OCI-LY1 (cell line): Measurements from ENCODE around the gene FIGLA.

Experiments used
- H2AFZ ChIP-seq: fragments of 200-600 bp; sonication (generic), shearing (Covaris generic); 2 replicates; pipeline ENCODE4 v1.6.0; 2014; ENCODE audit warnings: antibody characterized with exemption, mild to moderate bottlenecking, low read length
- H3F3A ChIP-seq: fragments of 200-600 bp; sonication (generic), shearing (Covaris generic); 2 replicates; pipeline ENCODE4 v1.6.0; 2014; ENCODE audit warnings: mild to moderate bottlenecking, antibody characterized with exemption, low read length, moderate library complexity; ENCODE audit not compliant: insufficient read depth
- H3K27ac ChIP-seq: fragments of 200-600 bp; sonication (generic); 2 replicates; pipeline ENCODE4 v1.5.1; 2014; ENCODE audit warnings: low read length, mixed run types, mild to moderate bottlenecking, low read depth; ENCODE audit not compliant: poor library complexity, severe bottlenecking
- H3K27me3 ChIP-seq: fragments of 200-600 bp; sonication (generic); 2 replicates; pipeline ENCODE4 v1.6.0; 2014; ENCODE audit warnings: antibody characterized with exemption, mild to moderate bottlenecking, low read length, moderate library complexity; ENCODE audit not compliant: insufficient read depth
- H3K36me3 ChIP-seq: fragments of 200-600 bp; sonication (generic); 2 replicates; pipeline ENCODE4 v1.6.1; 2014; ENCODE audit warnings: mild to moderate bottlenecking, antibody characterized with exemption, low read length, moderate library complexity, mixed read lengths; ENCODE audit not compliant: insufficient read depth
- H3K4me1 ChIP-seq: fragments of 200-600 bp; sonication (generic); 2 replicates; pipeline ENCODE4 v1.5.1; 2014; ENCODE audit warnings: mild to moderate bottlenecking, low read length, moderate library complexity; ENCODE audit not compliant: insufficient read depth, severe bottlenecking
- H3K4me2 ChIP-seq: fragments of 200-600 bp; sonication (generic), shearing (Covaris generic); 2 replicates; pipeline ENCODE4 v1.6.1; 2014; ENCODE audit warnings: low read length
- H3K4me3 ChIP-seq: fragments of 200-600 bp; sonication (generic); 2 replicates; pipeline ENCODE4 v1.5.1; 2014; ENCODE audit warnings: low read length, low read depth, mild to moderate bottlenecking, mixed read lengths; ENCODE audit not compliant: poor library complexity, severe bottlenecking
- H3K79me2 ChIP-seq: fragments of 200-600 bp; shearing (Covaris generic); 2 replicates; pipeline ENCODE4 v1.6.1; 2016; ENCODE audit warnings: mixed run types, low read length, mixed read lengths; ENCODE audit not compliant: insufficient read depth
- H3K9ac ChIP-seq: fragments of 200-600 bp; sonication (generic), shearing (Covaris generic); 2 replicates; pipeline ENCODE4 v1.6.1; 2014; ENCODE audit warnings: mild to moderate bottlenecking, low read length, mixed read lengths
- H3K9me2 ChIP-seq: fragments of 200-600 bp; sonication (generic), shearing (Covaris generic); 2 replicates; pipeline ENCODE4 v1.6.1; 2014; ENCODE audit warnings: low read depth, mild to moderate bottlenecking, low read length, mixed read lengths
- H3K9me3 ChIP-seq: fragments of 200-600 bp; shearing (Covaris generic); 2 replicates; pipeline ENCODE4 v1.6.1; 2014; ENCODE audit warnings: low read length, mixed read lengths
- H4K20me1 ChIP-seq: fragments of 200-600 bp; sonication (generic), shearing (Covaris generic); 2 replicates; pipeline ENCODE4 v1.6.0; 2016; ENCODE audit warnings: mild to moderate bottlenecking, low read length; ENCODE audit not compliant: insufficient read depth
- CTCF ChIP-seq: fragments of 200-600 bp; sonication (generic), shearing (Covaris generic); IDR thresholded peaks from 2 replicates; pipeline ENCODE4 v1.5.1; 2017; ENCODE audit warnings: mild to moderate bottlenecking, antibody characterized with exemption, low read length, moderate library complexity, mixed read lengths
- EZH2 ChIP-seq: fragments of 200-600 bp; sonication (generic), shearing (Covaris generic); IDR thresholded peaks from 2 replicates; pipeline ENCODE4 v1.8.0; 2017; ENCODE audit warnings: borderline replicate concordance, mixed run types, mild to moderate bottlenecking, antibody characterized with exemption, low read length, moderate library complexity, mixed read lengths

FIGLA gene

GRCh38 chr2:70796262-70796661 is 5.8 kb upstream of the FIGLA start:
- Histone ChIP-seq H3K4me3 (no peak overlapping the region), H3K9ac (no peak overlapping the region), H3K27me3 (no peaks in the 10 kb centered on the region; the same call in 1 of the 2 replicates)

DNA sequence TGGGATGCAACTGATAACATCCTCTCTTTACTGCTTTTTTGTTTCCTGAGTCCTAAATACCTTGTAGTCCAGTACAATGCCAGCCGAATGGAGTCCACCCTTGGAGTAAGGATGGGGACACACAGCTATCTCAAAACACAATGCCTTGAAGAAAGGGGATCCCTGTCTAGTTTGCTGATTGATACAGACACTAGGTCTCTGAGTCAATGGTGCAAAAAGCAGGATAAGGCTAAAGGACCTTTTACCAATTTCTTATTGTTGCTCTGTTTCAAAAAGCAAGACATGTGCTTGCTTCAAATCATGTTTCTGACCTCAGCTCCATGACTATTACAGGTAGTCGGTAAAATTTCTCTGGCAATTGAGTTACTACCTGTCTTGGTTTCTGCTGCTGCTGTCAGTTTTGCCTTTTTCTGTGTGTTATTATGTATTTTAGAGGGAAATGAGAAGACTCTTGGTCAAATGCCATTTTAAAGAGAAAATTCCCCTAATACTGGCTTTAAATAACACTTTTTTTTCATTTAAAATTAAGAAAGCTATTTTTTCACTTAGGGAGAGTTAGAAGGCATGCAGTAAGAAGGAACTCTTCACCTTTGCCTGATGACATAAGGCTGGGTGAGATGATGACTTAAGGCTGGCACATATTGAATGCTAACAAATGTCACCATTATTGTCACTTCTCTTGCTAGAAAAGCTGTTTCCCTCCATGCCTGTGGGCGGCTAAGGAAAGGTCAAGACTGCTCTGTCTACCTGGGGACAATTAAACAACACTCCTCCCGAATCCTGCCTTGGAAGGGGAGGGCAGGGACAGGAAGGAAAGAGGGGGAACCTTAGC is 4.9 kb upstream of the FIGLA start:
- H4K20me1 ChIP-seq, result no peaks in the 10 kb centered on the region
- H3F3A ChIP-seq, result no peaks in the 10 kb centered on the region
- H3K36me3 ChIP-seq, result no peaks in the 10 kb centered on the region
- H3K27ac ChIP-seq, result no peak overlapping the region
- no peaks in the 10 kb centered on the region for H3K4me1 ChIP-seq
- no peak overlapping the region for H3K4me2 ChIP-seq
- H3K9me3 ChIP-seq, result no peaks in the 10 kb centered on the region
- TF ChIP-seq EZH2 (no peak), CTCF (no peak)
- no peak overlapping the region for H3K4me3 ChIP-seq
- no peak overlapping the region for H3K9ac ChIP-seq
- no peaks in the 10 kb centered on the region; the same call in 1 of the 2 replicates for H3K27me3 ChIP-seq
- no peak overlapping the region for H2AFZ ChIP-seq
- H3K79me2 ChIP-seq, result no peaks in the 10 kb centered on the region
- H3K9me2 ChIP-seq, result no peaks in the 10 kb centered on the region

More at GRCh38 chr2:70796262-70796661, 5.8 kb upstream of the FIGLA start:
- no peaks in the 10 kb centered on the region for H3K9me3 ChIP-seq
- H3K4me2 ChIP-seq, result no peak overlapping the region
- no peak overlapping the region for H3K27ac ChIP-seq
- H3K4me1 ChIP-seq, result no peaks in the 10 kb centered on the region
- H3K79me2 ChIP-seq, result no peaks in the 10 kb centered on the region
- H3K36me3 ChIP-seq, result no peaks in the 10 kb centered on the region
- TF ChIP-seq CTCF, result no peak
- TF ChIP-seq EZH2, result no peak
- H3F3A ChIP-seq, result no peaks in the 10 kb centered on the region
- H3K9me2 ChIP-seq, result no peaks in the 10 kb centered on the region
- H2AFZ ChIP-seq, result no peak overlapping the region
- no peaks in the 10 kb centered on the region for H4K20me1 ChIP-seq

GRCh38 chr2:70793450-70793849 is 3.0 kb upstream of the FIGLA start:
- Histone ChIP-seq H3K4me2 (no peak overlapping the region), H3K36me3 (no peaks in the 10 kb centered on the region), H3K79me2 (no peaks in the 10 kb centered on the region), H3K4me1 (no peaks in the 10 kb centered on the region), H3K9ac (no peak overlapping the region), H3K9me3 (no peaks in the 10 kb centered on the region), H2AFZ (no peak overlapping the region), H3F3A (no peaks in the 10 kb centered on the region), H4K20me1 (no peaks in the 10 kb centered on the region), H3K9me2 (no peaks in the 10 kb centered on the region), H3K4me3 (no peak overlapping the region), H3K27ac (no peak overlapping the region), H3K27me3 (no peaks in the 10 kb centered on the region)
- no peak for TF ChIP-seq CTCF
- TF ChIP-seq EZH2, result no peak
